ENCODE data around the gene TYRP1.

DNA sequence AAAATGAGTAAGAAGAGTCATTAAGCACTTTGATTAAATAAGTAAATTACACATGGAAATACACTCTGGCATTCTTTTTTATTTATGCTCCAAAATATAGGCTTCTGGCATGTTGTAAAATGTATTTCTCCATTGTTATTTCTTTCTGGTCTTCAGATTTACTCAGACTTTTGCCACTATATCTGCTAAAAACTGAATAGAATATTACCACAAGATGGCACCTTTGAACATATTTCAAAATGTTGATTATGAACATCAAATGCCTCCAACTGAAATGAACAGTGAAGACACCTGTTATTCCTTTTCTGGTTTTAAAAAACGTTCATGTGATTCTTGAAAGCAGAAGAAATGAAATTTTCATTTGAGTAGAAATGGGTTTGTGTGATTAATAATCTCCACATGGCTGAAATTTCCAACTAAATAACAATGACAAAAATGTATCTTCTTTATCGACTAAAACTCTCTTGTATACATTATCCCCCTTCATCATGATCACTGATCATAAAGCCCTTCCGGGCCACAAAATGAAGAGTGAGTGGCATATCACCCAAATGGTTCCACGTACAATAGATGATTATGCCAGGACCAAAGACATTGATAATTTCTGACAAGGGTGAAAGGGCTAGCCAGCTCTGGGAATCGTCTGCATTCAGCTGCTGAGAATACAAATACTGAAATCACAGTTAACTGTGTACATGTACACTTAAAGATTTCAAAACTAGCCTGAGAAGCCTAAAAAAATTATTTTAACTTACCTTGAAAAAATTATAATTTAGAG, 23.8 kb downstream of the TYRP1 start:
- no peak for TF ChIP-seq EP300 (conservative IDR thresholded peaks at IDR 0.05; ENCODE audit: poor library complexity, severe bottlenecking)
- TF ChIP-seq, protein P1, sequence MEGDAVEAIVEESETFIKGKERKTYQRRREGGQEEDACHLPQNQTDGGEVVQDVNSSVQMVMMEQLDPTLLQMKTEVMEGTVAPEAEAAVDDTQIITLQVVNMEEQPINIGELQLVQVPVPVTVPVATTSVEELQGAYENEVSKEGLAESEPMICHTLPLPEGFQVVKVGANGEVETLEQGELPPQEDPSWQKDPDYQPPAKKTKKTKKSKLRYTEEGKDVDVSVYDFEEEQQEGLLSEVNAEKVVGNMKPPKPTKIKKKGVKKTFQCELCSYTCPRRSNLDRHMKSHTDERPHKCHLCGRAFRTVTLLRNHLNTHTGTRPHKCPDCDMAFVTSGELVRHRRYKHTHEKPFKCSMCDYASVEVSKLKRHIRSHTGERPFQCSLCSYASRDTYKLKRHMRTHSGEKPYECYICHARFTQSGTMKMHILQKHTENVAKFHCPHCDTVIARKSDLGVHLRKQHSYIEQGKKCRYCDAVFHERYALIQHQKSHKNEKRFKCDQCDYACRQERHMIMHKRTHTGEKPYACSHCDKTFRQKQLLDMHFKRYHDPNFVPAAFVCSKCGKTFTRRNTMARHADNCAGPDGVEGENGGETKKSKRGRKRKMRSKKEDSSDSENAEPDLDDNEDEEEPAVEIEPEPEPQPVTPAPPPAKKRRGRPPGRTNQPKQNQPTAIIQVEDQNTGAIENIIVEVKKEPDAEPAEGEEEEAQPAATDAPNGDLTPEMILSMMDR (IDR thresholded peaks at IDR 0.05; ENCODE audit: poor library complexity, severe bottlenecking): peak; percentile 48
- TF ChIP-seq, protein P2, sequence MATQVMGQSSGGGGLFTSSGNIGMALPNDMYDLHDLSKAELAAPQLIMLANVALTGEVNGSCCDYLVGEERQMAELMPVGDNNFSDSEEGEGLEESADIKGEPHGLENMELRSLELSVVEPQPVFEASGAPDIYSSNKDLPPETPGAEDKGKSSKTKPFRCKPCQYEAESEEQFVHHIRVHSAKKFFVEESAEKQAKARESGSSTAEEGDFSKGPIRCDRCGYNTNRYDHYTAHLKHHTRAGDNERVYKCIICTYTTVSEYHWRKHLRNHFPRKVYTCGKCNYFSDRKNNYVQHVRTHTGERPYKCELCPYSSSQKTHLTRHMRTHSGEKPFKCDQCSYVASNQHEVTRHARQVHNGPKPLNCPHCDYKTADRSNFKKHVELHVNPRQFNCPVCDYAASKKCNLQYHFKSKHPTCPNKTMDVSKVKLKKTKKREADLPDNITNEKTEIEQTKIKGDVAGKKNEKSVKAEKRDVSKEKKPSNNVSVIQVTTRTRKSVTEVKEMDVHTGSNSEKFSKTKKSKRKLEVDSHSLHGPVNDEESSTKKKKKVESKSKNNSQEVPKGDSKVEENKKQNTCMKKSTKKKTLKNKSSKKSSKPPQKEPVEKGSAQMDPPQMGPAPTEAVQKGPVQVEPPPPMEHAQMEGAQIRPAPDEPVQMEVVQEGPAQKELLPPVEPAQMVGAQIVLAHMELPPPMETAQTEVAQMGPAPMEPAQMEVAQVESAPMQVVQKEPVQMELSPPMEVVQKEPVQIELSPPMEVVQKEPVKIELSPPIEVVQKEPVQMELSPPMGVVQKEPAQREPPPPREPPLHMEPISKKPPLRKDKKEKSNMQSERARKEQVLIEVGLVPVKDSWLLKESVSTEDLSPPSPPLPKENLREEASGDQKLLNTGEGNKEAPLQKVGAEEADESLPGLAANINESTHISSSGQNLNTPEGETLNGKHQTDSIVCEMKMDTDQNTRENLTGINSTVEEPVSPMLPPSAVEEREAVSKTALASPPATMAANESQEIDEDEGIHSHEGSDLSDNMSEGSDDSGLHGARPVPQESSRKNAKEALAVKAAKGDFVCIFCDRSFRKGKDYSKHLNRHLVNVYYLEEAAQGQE (IDR thresholded peaks at IDR 0.05; ENCODE audit: borderline replicate concordance): no peak
- peak; percentile 51 for TF ChIP-seq SMC3 (conservative IDR thresholded peaks at IDR 0.05; ENCODE audit: poor library complexity)
- TF ChIP-seq EZH2 (IDR thresholded peaks at IDR 0.05; ENCODE audit: borderline replicate concordance, insufficient read depth, low read length, poor library complexity, severe bottlenecking): no peak
